ENCODE results near the gene TMEM190.

TMEM190 gene

DNA sequence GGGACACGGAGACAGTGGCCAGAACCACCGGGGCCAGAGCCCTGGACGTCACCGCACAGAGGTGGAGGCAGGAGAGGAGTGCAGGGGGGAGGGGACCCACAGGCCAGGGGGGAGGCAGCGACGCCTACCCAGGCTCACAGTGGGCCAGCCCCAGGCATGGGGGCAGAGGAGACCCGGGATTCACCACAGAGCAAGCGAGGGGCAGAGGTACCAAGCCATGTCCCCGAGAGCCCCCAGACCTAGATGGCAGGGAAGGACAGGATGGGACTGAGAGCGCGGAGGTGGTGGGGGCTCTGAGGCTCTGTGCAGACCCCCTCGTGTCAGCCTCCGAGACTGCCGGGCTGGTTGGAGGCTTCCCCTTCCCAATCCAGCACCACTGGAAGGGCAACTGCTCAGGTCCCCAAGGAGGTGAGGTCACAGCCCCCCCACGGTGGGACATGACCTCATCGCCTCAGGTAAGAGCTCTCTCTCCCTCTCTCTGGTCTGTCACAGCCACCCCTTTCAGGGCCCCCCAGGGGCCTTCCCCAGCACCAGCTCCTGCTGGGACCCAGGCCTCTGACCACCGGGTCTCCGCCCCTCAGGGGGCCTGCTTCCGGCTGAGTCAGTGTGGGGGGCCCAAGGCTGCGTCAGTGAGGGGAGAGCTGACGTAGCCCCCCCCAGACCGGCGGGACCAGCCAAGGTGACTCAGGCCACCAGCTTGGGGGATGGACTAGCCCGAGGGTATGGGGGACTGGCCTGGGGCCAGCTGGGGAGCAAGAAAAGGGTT lies 4.1 kb upstream of the TMEM190 start:
- DNase-seq: peak; percentile 78

- peak; percentile 33 for DNase-seq
Measured at GRCh38 chr19:55373306-55373992, 3.2 kb upstream of the TMEM190 start.

GRCh38 chr19:55373993-55374757 lies 2.5 kb upstream of the TMEM190 start:
- peak; percentile 44 for DNase-seq

- DNase-seq: no peak
Measured at GRCh38 chr19:55377356-55378131, 918 bp downstream of the TMEM190 start.

GRCh38 chr19:55379174-55379573 lies 2.5 kb downstream of the TMEM190 start:
- no peak for DNase-seq

GRCh38 chr19:55382013-55382412 lies 5.4 kb downstream of the TMEM190 start:
- DNase-seq: no peak

DNA sequence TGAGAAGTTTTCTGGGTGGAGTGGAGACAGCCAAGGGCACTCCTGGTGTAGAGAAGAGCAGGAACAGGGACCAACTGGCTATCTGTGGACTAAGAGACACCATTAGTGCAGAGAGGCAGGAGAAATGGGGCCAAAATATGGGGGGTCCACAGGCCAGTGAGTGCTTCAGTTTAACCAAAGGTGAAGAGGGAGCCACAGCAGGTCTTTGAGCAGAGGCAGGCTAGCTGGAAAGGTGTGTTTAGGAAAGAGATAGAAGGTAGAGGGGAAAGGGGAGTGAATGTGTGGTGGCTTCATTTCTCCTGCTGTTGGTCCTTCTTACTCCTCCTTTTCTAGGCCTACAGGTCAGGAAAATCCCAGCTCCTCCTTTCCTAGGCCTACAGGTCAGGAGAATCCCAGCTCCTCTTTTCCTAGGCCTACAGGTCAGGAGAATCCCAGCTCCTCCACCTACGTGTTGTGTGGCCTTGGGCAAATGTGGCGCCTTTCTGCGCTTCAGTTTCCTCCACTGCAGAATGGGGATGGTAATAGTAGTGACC lies 6.0 kb downstream of the TMEM190 start:
- DNase-seq: no peak

DNA sequence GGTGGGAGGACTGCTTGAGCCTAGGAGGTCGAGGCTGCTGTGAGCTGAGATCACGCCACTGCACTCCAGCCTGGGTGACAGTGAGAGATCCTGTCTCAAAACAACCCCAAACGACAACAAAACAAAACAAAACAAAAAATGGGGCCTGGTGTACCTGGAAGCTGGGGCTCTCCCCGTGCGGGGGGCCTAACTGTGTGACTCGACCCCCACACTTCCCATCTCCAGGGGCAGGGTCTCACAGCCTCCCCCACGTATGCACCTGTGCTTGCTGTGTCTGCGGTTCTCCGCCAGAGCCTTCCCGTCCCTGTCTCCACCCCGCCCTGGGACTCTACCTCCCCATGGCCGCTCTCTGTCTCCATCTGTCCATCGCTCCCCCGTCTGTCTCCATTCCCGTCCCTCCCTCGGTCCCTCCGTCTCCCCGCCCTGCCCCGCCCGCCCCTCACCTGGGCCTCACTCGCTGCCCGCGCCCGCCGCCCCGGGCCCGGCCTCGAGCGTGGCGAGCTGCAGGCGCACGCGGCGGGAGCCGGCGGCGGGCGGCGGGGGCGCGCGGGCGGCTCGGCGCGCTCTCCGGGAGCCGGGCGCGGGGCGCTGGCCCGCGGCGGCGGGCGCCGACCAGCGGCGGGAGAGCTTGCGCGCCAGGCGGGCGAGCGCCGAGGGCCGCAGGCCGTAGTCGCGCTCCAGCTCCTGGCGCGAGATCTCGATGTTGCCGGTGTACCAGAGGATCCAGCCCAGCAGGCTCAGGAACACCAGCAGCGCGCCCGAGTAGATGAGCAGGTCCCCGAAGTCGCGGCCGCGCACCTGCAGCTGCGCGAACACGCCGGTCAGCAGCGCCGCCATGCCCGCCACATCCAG lies 6.9 kb downstream of the TMEM190 start:
- peak; percentile 69 for DNase-seq

DNA sequence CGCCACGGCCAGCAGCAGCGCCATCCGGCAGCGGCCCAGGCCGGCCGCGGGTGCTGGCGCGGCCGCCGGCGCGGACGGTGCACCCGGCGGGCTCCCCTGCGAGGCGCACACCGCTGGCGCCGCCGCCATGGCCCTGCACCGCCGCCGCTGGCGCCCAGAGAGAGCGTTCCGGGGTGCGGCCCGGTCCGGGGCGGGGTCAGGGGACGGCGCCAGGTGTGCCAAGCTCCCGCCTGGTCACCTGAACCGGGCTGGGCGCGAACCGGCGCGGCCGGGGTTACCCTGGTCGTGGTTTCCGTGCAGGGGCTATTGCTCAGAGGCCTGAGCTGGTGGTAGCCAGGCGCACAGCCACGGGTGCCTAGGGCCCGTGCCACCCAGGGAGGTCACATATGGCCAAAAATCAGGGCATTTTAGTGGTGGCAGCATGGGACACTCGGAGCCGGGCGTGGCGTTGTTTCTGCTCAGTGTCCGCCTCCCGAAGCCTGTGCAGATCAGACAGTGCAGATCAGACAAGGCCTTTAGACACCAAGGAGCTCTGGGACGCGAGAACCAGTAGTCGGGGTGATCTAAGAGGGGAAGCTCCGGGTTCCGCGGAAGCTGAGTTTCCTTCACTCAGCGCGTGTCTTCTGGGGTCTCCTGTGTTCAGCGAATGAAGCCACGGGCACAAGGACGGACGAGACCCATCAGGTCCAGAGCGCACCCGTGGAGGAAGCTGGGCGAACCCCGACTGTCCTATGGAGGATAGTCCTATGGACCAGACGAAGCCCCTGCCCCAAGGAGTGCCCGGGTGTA lies 7.7 kb downstream of the TMEM190 start, which contains the start of gene TMEM238:
TMEM238 (minus strand) TSS at position 162 of the 789 bp plus-strand sequence; CDS start at position 129, 33 bp downstream.
- DNase-seq: no peak

DNA sequence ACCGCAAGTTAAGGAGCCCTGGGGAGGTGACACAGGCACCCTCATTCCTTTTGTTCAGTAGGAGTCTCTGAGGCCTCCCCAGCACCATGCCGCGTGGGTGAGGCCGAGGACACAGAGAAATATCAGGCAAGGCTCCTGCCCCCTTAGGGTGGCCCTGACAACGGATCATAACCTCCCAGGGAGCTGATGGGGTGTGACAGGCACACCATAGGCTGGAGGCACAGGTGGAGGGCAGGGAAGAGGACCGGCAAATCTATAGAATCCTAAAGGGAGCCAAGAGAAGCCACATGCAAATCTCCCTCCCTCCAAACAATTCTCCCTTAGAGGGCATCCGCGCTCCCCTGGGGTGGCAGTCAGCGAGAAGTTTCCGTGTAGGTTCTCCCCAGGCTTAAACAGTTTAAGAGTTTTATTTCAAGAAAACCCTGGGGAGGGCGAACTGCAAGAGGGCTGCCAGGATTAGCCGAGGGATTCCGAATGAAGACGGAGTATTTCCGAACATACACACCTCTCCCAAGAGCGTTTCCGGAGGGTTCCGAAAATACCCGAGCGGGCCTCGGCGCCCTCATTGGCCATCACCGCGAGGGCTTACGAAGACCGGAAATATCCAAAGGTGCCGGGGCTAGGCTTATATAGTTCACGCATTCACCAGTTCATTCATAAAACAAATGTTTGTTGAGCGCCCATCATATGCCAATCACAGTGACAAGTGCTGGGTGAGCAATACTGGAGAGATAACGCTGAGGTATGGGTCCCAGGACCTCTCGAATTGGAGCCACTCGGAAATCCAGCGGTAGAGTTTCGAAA lies 8.5 kb downstream of the TMEM190 start:
- peak; percentile 95 for DNase-seq

- DNase-seq: peak; percentile 98
Measured at GRCh38 chr19:55385724-55386492, 9.3 kb downstream of the TMEM190 start, which contains the start of gene RPL28. TSS of gene RPL28 (plus strand) at chr19:55385932. CDS start at chr19:55386358, 426 bp downstream.

GRCh38 chr19:55386493-55386971 lies 9.9 kb downstream of the TMEM190 start:
- no peak for DNase-seq

GRCh38 chr19:55387736-55388497 lies 11.3 kb downstream of the TMEM190 start:
- DNase-seq: no peak

GRCh38 chr19:55389386-55390317 lies 13.0 kb downstream of the TMEM190 start:
- no peak for DNase-seq

DNA sequence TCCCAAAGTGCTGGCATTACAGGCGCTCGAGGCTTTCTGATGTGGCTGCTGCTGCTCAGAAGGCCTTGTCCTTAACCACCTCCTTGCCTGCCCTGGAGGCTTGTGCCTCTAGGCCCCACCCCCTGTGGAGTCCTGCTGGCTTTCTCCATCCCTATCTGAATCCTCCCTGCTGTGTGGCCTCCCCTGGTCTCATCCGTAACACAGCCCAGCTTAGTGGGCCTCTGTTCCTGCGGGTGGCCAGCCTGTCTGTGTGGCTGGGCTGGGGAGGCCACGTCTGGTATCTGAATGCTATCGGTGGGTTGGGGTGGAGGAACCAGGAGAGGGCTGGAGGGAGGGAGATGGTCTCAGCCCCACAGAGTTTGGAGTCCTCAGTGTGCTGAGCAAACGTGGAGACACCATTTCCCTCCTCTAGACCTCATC lies 13.8 kb downstream of the TMEM190 start:
- DNase-seq: no peak

- DNase-seq: no peak
Measured at GRCh38 chr19:55391191-55391670, 14.6 kb downstream of the TMEM190 start.
